ENCODE data around the gene ASB7. TPM values are rescaled to one million over a fixed set of nuclear protein-coding genes. Genes with fewer than 3 reads are reported as not detected.

Gene ASB7
- total and polyA plus RNA-seq, 2 donors (not counting 1 experiment from before 2014, with no cell fraction given) = 12.1 to 19.8 TPM

DNA sequence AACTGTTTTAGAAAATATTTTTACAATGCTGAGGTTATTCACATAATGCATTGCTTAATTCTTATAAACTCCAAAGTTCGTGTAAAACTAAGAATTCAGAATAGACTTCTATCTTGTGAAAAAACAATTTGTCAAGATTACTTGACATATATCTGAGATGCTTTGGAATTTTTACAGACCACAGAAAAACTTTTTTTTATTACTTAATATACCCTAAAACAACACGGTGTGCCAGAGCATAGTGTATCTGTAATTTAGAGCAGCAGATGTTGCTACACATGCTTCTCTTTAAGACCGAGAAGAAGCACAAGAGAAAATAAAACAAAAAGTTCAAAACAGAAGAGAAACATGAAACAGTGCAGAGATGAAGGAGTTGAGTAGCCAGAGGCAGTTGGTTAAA is 26.4 kb downstream of the ASB7 start:
- Histone ChIP-seq H3K79me2 (ENCODE audit: control insufficient read depth, insufficient read depth, low read length) (no peaks in the 10 kb centered on the region), H3K4me2 (ENCODE audit: extremely low read depth, insufficient read depth, low read length) (no peak overlapping the region), H3K36me3 (ENCODE audit: control insufficient read depth, insufficient read depth, low read length) (peaks cover 4% of the 10 kb centered on the region), H3K4me1 (ENCODE audit: control insufficient read depth, extremely low read depth, insufficient read depth, low read length) (no peaks in the 10 kb centered on the region), H3K9ac (ENCODE audit: insufficient read depth, low read length) (no peak overlapping the region), H4K20me1 (ENCODE audit: control insufficient read depth, extremely low read depth, insufficient read depth, low read length) (no peaks in the 10 kb centered on the region), H3K4me3 (replicated peaks in 1 of 4; ENCODE audit: control extremely low read depth in 1 of 4, insufficient read depth in 1 of 4, low read depth in 3 of 4, low read length in 4 of 4) (no peak overlapping the region), H2AFZ (ENCODE audit: low read length) (no peak overlapping the region), H3K27me3 (ENCODE audit: control insufficient read depth, insufficient read depth, low read length) (no peaks in the 10 kb centered on the region), H3K9me3 (ENCODE audit: control insufficient read depth, insufficient read depth, low read depth, low read length) (no peaks in the 10 kb centered on the region), H3K27ac (ENCODE audit: insufficient read depth, low read length) (no peak overlapping the region)
- DNase-seq (ENCODE audit: low read depth in 2 of 2) = peak in 1 of 2 donors; percentile 27
- TF ChIP-seq, protein P1, sequence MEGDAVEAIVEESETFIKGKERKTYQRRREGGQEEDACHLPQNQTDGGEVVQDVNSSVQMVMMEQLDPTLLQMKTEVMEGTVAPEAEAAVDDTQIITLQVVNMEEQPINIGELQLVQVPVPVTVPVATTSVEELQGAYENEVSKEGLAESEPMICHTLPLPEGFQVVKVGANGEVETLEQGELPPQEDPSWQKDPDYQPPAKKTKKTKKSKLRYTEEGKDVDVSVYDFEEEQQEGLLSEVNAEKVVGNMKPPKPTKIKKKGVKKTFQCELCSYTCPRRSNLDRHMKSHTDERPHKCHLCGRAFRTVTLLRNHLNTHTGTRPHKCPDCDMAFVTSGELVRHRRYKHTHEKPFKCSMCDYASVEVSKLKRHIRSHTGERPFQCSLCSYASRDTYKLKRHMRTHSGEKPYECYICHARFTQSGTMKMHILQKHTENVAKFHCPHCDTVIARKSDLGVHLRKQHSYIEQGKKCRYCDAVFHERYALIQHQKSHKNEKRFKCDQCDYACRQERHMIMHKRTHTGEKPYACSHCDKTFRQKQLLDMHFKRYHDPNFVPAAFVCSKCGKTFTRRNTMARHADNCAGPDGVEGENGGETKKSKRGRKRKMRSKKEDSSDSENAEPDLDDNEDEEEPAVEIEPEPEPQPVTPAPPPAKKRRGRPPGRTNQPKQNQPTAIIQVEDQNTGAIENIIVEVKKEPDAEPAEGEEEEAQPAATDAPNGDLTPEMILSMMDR (conservative IDR thresholded peaks at IDR 0.05 in 1 of 2, IDR thresholded peaks at IDR 0.05 in 1 of 2; ENCODE audit: low read depth in 1 of 2, low read length in 2 of 2) = no peak

DNA sequence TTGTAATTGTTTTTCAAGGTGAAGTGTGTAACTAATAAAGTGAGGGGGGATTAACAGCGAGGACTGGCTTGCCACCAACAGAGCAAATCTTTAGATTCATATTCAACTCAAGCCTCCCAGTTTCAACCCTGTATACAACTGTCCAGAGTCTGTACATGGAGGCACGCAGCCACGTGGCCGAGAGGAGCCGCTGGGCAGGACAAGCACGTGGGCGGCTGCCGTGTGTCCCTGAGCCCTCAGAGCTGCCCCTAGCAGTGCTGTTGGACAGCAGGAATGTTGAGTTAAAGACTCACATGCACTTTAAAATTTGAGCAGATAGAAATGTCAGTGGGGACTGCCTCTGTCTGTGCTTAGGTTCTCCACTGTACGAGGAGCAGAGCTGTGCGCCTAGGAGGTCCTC is 29.4 kb downstream of the ASB7 start:
- no peak for DNase-seq (ENCODE audit: low read depth in 2 of 2)
- Histone ChIP-seq H3K9ac (ENCODE audit: insufficient read depth, low read length) (no peak overlapping the region), H3K4me1 (ENCODE audit: control insufficient read depth, extremely low read depth, insufficient read depth, low read length) (no peaks in the 10 kb centered on the region), H3K27me3 (ENCODE audit: control insufficient read depth, insufficient read depth, low read length) (no peaks in the 10 kb centered on the region), H3K4me2 (ENCODE audit: extremely low read depth, insufficient read depth, low read length) (no peak overlapping the region), H3K27ac (ENCODE audit: insufficient read depth, low read length) (no peak overlapping the region), H3K9me3 (ENCODE audit: control insufficient read depth, insufficient read depth, low read depth, low read length) (no peaks in the 10 kb centered on the region), H2AFZ (ENCODE audit: low read length) (no peak overlapping the region), H3K4me3 (replicated peaks in 1 of 4; ENCODE audit: control extremely low read depth in 1 of 4, insufficient read depth in 1 of 4, low read depth in 3 of 4, low read length in 4 of 4) (no peak overlapping the region), H3K79me2 (ENCODE audit: control insufficient read depth, insufficient read depth, low read length) (no peaks in the 10 kb centered on the region), H4K20me1 (ENCODE audit: control insufficient read depth, extremely low read depth, insufficient read depth, low read length) (peaks cover 2% of the 10 kb centered on the region), H3K36me3 (ENCODE audit: control insufficient read depth, insufficient read depth, low read length) (peaks cover 4% of the 10 kb centered on the region)
- no peak for TF ChIP-seq EZH2 (IDR thresholded peaks at IDR 0.05; ENCODE audit: low read length, missing control alignments)
- TF ChIP-seq, protein P1 (conservative IDR thresholded peaks at IDR 0.05 in 1 of 2, IDR thresholded peaks at IDR 0.05 in 1 of 2; ENCODE audit: low read depth in 1 of 2, low read length in 2 of 2) = no peak

DNA sequence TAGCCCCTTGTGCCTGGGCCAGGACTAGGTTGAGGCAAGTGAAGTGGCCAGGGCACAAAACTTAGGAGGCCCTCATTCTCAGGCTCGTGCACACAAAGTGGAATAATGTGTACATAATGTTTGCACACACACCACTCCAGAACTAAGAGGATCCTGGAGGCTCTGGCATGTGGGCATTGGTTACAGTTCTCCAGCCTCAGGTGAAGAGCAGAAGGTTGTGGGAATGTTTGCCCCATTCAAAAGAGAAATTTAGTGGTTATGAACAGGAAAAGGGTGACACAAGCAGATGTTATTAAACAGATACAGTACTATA is 31.3 kb downstream of the ASB7 start:
- H3K4me1 ChIP-seq (ENCODE audit: control insufficient read depth, extremely low read depth, insufficient read depth, low read length) = no peaks in the 10 kb centered on the region
- H2AFZ ChIP-seq (ENCODE audit: low read length) = no peak overlapping the region
- no peak overlapping the region for H3K9ac ChIP-seq (ENCODE audit: insufficient read depth, low read length)
- H3K27ac ChIP-seq (ENCODE audit: insufficient read depth, low read length) = no peak overlapping the region
- peaks cover 4% of the 10 kb centered on the region for H3K36me3 ChIP-seq (ENCODE audit: control insufficient read depth, insufficient read depth, low read length)
- H3K27me3 ChIP-seq (ENCODE audit: control insufficient read depth, insufficient read depth, low read length) = no peaks in the 10 kb centered on the region
- no peaks in the 10 kb centered on the region for H3K79me2 ChIP-seq (ENCODE audit: control insufficient read depth, insufficient read depth, low read length)
- no peak for DNase-seq (ENCODE audit: low read depth in 2 of 2)
- H3K9me3 ChIP-seq (ENCODE audit: control insufficient read depth, insufficient read depth, low read depth, low read length) = no peaks in the 10 kb centered on the region
- peaks cover 2% of the 10 kb centered on the region for H4K20me1 ChIP-seq (ENCODE audit: control insufficient read depth, extremely low read depth, insufficient read depth, low read length)
- H3K4me3 ChIP-seq (replicated peaks in 1 of 4; ENCODE audit: control extremely low read depth in 1 of 4, insufficient read depth in 1 of 4, low read depth in 3 of 4, low read length in 4 of 4) = no peak overlapping the region
- no peak overlapping the region for H3K4me2 ChIP-seq (ENCODE audit: extremely low read depth, insufficient read depth, low read length)
- no peak for TF ChIP-seq EZH2 (IDR thresholded peaks at IDR 0.05; ENCODE audit: low read length, missing control alignments)
- TF ChIP-seq, protein P1 (conservative IDR thresholded peaks at IDR 0.05 in 1 of 2, IDR thresholded peaks at IDR 0.05 in 1 of 2; ENCODE audit: low read depth in 1 of 2, low read length in 2 of 2) = no peak
